Measurements from ENCODE around the gene CNPY4.
A peak's percentile ranks its signal among the peaks of the same experiment; 100 is the strongest.
"Not testable (repeated sequence)": the region's sequence is repeated elsewhere in the genome, so short reads cannot be mapped to it uniquely, and the experiment has no call there.

The CNPY4 gene

GRCh38 chr7:100119970-100120732 is 717 bp downstream of the CNPY4 start:
- peak; percentile 71 for DNase-seq (ENCODE audit: low spot score)

GRCh38 chr7:100120733-100121036 is 1.3 kb downstream of the CNPY4 start:
- no peak for DNase-seq (ENCODE audit: low spot score)

- DNase-seq (ENCODE audit: low spot score) = no peak
Observed at GRCh38 chr7:100122067-100122466, 2.6 kb downstream of the CNPY4 start.

GRCh38 chr7:100122568-100122967 is 3.1 kb downstream of the CNPY4 start:
- DNase-seq (ENCODE audit: low spot score) = no peak

- no peak for DNase-seq (ENCODE audit: low spot score)
Observed at GRCh38 chr7:100124301-100125230, 5.1 kb downstream of the CNPY4 start.

GRCh38 chr7:100126239-100126930 is 7.0 kb downstream of the CNPY4 start:
- no peak for DNase-seq (ENCODE audit: low spot score)

GRCh38 chr7:100126931-100127865 is 7.8 kb downstream of the CNPY4 start, which contains the start of gene MBLAC1:
Gene MBLAC1, plus strand, starts transcription at chr7:100126967. Its CDS starts 429 bp downstream, at chr7:100127396.
- DNase-seq (ENCODE audit: low spot score) = peak; percentile 88

- DNase-seq (ENCODE audit: low spot score) = no peak
Observed at GRCh38 chr7:100127866-100128636, 8.6 kb downstream of the CNPY4 start.

- no peak for DNase-seq (ENCODE audit: low spot score)
Observed at GRCh38 chr7:100128637-100128963, 9.2 kb downstream of the CNPY4 start.

GRCh38 chr7:100130220-100130607 is 10.8 kb downstream of the CNPY4 start:
- not testable (repeated sequence) for DNase-seq (ENCODE audit: low spot score)

GRCh38 chr7:100130608-100131453 is 11.4 kb downstream of the CNPY4 start:
- peak; percentile 84 for DNase-seq (ENCODE audit: low spot score)

GRCh38 chr7:100132126-100132525 is 12.7 kb downstream of the CNPY4 start:
- no peak for DNase-seq (ENCODE audit: low spot score)

GRCh38 chr7:100132697-100133151 is 13.3 kb downstream of the CNPY4 start:
- peak; percentile 81 for DNase-seq (ENCODE audit: low spot score)

- no peak for DNase-seq (ENCODE audit: low spot score)
Observed at GRCh38 chr7:100137851-100138760, 18.7 kb downstream of the CNPY4 start.

- no peak for DNase-seq (ENCODE audit: low spot score)
Observed at GRCh38 chr7:100141555-100141949, 22.1 kb downstream of the CNPY4 start.

GRCh38 chr7:100142461-100142860 is 23.0 kb downstream of the CNPY4 start:
- DNase-seq (ENCODE audit: low spot score) = no peak

- DNase-seq (ENCODE audit: low spot score) = not testable (repeated sequence)
Observed at GRCh38 chr7:100146350-100146749, 26.9 kb downstream of the CNPY4 start.

- no peak for DNase-seq (ENCODE audit: low spot score)
Observed at GRCh38 chr7:100147278-100147677, 27.8 kb downstream of the CNPY4 start.

GRCh38 chr7:100148225-100148558 is 28.8 kb downstream of the CNPY4 start:
- DNase-seq (ENCODE audit: low spot score) = no peak

Data from HuH-7.5 (cell line).